Measurements from ENCODE around the gene KMO.

The KMO gene

DNA sequence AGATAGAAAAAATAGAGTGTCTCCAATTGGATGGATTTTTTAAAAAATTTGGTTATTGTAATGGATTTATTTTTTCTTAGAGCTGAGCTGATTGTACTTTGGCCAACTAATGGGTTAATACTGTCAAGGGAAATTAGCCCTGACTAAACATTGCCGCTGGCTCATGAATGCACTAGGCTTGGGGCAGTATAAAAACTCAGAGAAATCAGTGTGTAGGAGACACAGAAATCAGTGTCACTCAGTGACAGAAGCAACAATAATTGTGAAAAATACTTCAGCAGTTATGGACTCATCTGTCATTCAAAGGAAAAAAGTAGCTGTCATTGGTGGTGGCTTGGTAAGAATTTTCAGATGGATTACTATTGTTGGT, at the start of gene KMO:
Gene KMO (plus strand): TSS at position 217 of the 370 bp plus-strand sequence. CDS start 67 bp downstream, at position 284.
- DNase-seq, result peak; percentile 65

- DNase-seq, result no peak
Observed at GRCh38 chr1:241482761-241483250, 49.4 kb upstream of the KMO start.

DNA sequence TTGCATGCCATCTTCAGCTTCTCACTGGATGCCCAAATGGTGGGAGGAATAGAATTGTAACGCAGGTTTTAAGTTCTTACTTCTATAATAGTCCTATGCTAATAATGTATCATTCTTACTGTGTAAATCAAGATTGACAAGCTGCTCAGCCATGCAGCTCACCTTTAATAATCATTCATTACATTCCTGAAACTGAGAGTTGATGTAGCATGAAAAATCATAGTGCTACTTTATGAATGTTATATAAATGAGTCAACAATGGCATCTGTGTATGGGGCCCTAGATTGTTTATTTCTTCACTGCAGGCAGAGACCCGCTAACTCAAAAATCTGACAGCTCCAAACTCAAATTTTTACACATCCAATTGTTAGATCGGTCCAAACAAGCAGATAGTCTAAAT, 47.0 kb upstream of the KMO start:
- no peak for DNase-seq

DNA sequence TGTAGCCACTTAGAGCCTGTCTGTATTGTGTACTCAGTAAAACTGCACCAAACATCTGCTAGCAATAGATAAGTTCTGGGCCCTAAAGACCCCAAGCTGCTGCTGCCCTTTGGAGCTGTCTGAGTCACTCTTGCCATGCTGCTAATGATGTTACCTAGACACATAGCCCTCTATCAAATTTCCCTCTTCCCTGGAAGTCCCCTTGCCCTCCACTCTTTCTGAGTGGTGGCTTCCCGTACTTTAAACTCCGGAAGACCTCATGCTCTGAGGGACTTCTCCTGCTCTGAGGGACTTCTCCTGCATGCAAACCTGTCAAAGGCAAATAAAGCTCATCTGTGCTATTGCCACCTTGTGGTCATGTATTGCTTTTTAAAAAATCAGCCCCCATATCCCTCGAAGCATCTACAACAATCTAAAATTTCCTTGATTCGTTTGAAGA, 46.6 kb upstream of the KMO start:
- peak; percentile 34 for DNase-seq

- no peak for DNase-seq
Observed at GRCh38 chr1:241488739-241489138, 43.4 kb upstream of the KMO start.

GRCh38 chr1:241495741-241496140, 36.4 kb upstream of the KMO start:
- no peak for DNase-seq

DNA sequence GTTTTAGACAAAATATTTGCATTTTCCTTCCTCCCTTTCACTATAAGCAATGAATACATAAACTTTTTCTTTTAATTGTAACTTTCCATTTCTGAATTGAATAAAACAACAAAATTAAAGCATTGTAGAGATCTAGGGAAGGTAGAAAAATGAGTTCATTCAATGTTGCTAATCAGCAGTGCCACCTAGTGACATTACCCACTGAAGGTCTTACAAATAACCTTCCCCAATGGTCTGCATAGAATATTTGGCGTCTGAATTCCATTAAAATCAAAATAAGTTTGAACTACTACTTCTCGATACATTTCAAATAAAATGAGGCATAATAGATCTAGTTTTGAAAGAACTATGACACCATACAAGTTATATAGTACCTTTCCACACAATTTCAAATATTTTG, 32.3 kb upstream of the KMO start:
- DNase-seq, result peak; percentile 39

DNA sequence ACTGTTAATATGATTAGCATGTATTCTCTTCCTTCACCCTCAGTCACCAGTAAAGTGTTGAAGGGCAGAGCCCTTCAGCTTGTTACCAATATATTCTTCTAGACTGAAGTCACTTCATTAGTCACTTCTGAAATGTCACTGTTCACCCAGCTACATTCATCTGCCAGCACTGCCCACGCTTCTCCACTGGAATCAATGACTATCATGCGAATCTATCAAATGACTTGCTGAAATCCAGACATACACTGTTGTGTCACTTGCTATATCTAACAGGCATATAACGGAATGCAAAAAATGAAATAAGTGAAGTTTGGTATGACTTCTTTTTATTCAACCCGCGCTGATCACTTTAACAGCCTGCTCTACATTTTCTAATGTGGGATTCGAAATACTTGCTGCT, 28.7 kb upstream of the KMO start:
- no peak for DNase-seq

- DNase-seq, result no peak
Observed at GRCh38 chr1:241507189-241507863, 24.9 kb upstream of the KMO start.

GRCh38 chr1:241513378-241513777, 18.8 kb upstream of the KMO start:
- DNase-seq, result no peak

- DNase-seq, result peak; percentile 36
Observed at GRCh38 chr1:241518476-241519307, 13.5 kb upstream of the KMO start.

GRCh38 chr1:241519308-241520079, 12.7 kb upstream of the KMO start, which contains the start of gene FH:
FH (minus strand) TSS chr1:241519755; CDS start chr1:241519722, 33 bp downstream.
- peak; percentile 100 for DNase-seq

DNA sequence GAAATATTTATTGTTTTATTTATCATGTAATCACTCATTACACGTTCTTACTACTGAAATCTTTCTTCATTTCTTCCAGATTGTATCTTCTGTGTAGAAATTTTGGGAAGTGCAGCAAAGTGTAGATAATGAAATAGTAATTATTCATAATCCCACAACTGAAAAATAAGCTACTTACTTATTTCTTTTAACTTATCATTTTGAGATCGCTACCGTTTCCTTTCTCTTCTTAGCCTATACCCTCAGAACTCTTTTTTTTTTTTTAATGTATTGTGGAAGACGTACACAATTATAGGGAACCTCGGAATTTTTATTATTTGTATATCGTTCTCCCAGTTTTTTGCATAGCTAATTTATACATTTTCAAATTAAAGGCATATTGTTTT, 12.1 kb upstream of the KMO start:
- DNase-seq, result no peak

DNA sequence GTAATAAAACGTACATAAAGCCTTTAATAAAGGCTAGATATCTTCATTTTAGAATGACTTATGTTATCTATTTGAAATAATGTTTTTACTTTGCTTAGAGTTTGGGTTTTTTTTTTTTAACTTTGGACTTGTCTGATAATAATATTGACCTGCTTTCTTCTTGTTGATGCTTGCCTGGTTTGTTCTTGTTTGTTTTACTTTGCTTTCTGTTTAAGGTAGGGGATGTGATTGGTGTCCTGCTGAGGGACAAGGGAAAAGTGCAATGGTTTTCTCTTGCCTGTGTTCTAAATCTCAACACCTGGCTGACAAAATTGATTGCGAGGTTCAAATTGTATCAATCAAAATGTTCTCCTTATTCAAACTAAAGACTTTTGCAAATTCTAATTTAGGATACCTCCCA, 10.5 kb upstream of the KMO start:
- DNase-seq, result no peak

DNA sequence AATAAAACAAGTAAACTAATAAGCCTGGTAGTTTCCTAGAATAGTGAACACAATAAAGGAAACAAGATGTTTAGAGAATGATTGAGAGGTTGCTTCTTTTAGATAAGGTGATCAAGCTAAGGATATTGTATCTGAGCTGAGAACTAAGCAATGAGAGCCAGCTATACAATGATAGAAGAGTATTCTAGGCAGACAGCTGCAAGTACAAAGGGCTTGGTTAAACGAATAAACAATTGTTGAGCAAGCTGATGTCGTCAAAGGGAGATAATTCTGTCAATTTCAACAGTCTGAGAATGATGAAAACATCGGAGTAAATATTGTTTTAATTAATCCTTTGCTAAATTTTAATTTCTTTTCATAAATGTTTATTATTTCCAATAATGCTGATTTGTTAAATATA, 7.2 kb upstream of the KMO start:
- DNase-seq, result no peak

DNA sequence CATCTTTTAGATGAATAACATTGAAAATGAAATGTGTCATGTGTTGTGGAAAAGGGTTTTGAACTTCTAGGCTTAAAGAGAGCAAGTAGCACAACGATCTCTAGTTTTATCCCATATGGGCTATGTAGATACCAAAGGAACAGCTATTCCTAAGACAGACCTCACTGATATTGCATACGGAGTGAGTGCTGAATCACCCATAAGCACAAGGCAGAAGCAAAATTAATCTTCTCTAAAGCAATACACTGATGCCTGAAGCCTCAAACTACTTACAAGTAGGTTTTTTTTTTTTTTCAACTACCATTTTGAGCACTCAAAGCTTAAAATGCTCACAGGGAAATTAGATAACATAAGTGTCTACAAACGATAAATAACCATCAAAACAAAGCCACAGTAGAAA, 5.0 kb upstream of the KMO start:
- no peak for DNase-seq

DNA sequence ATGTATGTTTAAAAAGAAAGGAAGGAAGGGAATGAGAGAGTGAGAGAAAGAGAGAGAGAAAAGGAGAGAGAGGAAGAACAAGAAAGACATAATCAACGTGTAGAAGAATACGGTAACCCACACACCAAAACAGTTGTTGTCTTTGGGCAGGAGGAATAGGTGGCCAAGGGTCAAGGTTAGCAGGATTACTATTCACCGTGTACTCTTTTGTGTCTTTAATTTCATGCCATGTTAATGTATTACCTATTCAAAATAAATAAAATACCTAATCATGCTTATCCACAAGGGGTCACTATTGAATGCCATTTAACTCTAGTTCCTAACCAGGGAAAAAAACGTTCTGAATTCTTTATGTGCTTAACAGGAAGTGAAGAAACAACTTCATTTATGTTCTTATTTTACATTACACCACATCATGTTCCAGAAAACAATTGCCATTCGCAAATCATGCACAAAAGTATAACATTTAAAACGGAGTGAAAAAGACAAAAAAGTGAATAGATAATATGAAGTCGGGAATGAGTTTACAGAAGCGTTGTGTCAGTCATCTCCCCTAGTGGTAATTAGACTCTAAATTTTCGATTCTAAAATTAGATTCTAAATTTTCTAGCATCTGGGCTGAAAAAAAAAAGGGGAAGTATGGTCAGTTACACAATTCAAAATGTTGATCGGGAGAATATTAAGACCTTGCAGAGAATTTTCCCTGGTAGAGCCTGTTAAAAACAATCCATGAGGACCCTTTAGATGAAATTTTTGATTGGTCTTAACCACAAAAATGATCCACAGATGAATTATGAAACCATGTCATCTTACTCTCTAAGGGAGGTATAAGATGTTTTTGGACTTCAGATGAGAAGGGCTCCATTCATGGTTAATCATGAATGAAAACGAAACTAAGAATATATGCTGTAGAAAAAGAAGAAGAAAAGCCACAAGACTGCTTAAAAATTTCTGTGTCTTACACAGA, 700 bp upstream of the KMO start:
- DNase-seq, result peak; percentile 89

DNA sequence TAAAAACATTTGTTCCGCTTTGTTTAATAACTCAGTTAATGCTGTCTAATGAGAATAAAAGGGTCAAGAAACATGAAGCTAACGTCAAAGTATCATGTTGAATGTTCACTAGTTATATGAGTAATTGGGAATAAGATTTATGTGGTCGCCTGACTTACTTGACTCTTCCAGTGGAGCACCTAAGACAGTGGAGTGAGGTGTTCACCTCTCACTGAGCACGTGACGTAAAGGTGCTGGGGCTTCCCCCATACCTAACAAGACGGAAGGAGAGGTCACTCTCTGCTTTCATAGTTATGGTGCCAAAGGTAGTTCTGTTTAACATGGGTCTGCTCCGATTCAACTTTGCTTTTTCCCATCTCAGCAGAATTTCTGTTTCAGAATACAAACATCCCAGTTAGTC, 686 bp downstream of the KMO start:
- DNase-seq, result no peak

GRCh38 chr1:241533326-241534115, 1.3 kb downstream of the KMO start:
- no peak for DNase-seq

- no peak for DNase-seq
Observed at GRCh38 chr1:241536304-241536703, 4.1 kb downstream of the KMO start.

GRCh38 chr1:241536969-241537368, 4.8 kb downstream of the KMO start:
- DNase-seq, result no peak

Data from NCI-H1092 treated with DMSO at 0.1 percent for 48 hours (cell line).